ENCODE measurements around the gene VSTM2L. TPM values are rescaled to one million over a fixed set of nuclear protein-coding genes. Genes with fewer than 3 reads are reported as not detected.

The VSTM2L gene
- total and polyA plus RNA-seq, 9 of the 15 experiments (the other 6 are each of a cell fraction or from before 2014, with no cell fraction given), result not detected

GRCh38 chr20:37856932-37857660, 45.8 kb upstream of the VSTM2L start (continued):
- no peak for TF ChIP-seq BRD9 (IDR thresholded peaks at IDR 0.05; ENCODE audit: low read depth, partially characterized antibody)
- TF ChIP-seq MXI1 (IDR thresholded peaks at IDR 0.05; ENCODE audit: low read depth, low read length), result no peak
- TF ChIP-seq THRA (IDR thresholded peaks at IDR 0.05), result no peak
- TF ChIP-seq ZC3H4 (CRISPR knock-in tag; IDR thresholded peaks at IDR 0.05; ENCODE audit: borderline replicate concordance), result no peak
- no peak for TF ChIP-seq ZNF444 (CRISPR knock-in tag; IDR thresholded peaks at IDR 0.05)
- no peak for TF ChIP-seq HNRNPH1 (optimal IDR thresholded peaks at IDR 0.05; ENCODE audit: low read depth, low read length)
- no peak for TF ChIP-seq TSHZ1 (CRISPR knock-in tag; IDR thresholded peaks at IDR 0.05)
- TF ChIP-seq ZNF12 (CRISPR knock-in tag; IDR thresholded peaks at IDR 0.05), result no peak
- TF ChIP-seq KLF1 (tag; IDR thresholded peaks at IDR 0.05), result no peak
- no peak for TF ChIP-seq ZBTB11 (CRISPR knock-in tag; IDR thresholded peaks at IDR 0.05)
- no peak for TF ChIP-seq ZNF592 (IDR thresholded peaks at IDR 0.05)

Measured in K562 (cell line).